Activated CD4-positive, CD25-positive, alpha-beta regulatory T cell treated with anti-CD3 and anti-CD28 coated beads, Interleukin-2, amount 50 U/mL, for 72 hours (primary cell): ENCODE measurements around the gene HEXA.

Experiments
- DNase-seq: peaks from one replicate; pipeline ENCODE4 v3.0.0; 2021

Gene HEXA

DNA sequence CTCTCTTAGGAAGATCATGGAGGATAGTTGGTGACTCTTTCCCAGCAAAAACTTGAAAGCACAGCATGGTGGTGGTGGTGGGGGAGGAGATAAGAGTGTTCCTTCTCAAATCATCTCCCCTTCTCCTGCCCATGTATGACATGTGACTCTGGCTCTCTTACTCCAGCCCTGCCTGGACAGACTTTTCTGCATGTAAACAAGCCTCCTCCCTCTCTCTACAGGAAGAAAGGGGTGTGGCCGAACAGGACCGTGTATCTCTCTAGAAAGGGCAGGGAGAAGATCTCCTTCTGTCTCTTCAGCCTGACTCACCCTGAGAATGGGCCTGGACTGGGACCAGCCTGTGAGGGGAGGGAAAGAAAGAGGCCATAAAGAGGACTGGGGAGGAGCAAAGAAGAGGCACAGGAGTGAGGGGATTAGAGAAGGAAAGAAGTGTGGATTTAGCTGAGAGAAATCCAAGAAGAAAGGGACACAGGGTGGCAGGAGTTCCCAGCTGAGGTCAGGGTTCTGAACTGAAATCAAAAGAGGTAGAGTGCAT is 57.3 kb downstream of the HEXA start:
- no peak for DNase-seq

DNA sequence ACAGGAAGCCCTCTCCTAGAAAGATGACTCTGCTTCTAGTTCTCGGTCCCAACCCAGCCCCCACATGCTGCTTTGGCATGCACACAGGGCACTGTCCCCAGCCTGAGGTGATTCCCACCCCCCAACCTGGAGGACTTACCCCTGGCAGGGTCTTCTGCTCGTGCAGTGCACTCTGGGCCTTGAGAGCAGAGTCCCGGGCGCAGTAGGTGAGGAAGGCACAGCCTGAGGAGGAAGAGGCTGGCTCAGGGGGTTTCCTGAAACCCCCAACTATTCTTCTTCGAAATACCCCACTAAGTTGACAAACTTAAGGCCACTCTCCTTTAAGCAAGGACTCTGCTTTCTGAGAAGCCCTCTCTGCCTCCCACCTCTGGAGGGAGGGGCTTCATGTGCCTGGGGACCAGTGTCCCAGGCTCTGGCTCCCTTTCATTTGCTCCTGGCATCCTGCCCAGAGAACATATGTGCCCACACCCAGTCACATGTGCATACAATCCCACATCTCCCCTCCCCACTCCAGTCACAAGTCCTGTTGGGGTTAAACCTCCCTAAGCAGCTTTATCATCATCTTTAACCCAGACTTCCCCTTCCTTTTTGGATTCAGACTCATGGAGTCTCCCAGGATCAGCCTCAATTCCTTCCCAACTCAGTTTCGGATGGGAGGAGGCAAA is 60.0 kb downstream of the HEXA start:
- DNase-seq = no peak

GRCh38 chr15:72313881-72314280 is 61.9 kb downstream of the HEXA start:
- DNase-seq = no peak

- DNase-seq = no peak
Measured at GRCh38 chr15:72313448-72313840, 62.4 kb downstream of the HEXA start.

GRCh38 chr15:72312605-72313447 is 63.0 kb downstream of the HEXA start:
- DNase-seq = peak; percentile 57

DNA sequence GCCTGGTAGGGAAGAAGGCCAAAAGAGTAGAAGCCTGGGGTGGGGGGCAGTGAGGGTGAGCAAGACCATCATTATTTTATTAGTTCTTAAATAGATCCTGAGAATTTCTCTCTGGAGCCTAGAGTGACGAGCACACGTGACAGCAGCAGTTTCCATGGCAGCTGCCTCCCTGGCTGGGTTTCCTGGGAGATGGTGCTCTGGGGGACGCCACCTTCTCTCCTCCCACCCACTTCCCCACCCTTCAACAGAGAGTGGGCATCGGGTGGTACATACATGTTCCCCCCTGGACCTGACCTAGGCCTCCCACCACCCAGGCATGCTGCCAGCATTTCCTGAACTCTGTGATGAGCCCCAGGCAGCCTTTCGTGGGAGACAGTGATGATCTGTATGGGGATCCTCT is 68.8 kb downstream of the HEXA start:
- DNase-seq = no peak

DNA sequence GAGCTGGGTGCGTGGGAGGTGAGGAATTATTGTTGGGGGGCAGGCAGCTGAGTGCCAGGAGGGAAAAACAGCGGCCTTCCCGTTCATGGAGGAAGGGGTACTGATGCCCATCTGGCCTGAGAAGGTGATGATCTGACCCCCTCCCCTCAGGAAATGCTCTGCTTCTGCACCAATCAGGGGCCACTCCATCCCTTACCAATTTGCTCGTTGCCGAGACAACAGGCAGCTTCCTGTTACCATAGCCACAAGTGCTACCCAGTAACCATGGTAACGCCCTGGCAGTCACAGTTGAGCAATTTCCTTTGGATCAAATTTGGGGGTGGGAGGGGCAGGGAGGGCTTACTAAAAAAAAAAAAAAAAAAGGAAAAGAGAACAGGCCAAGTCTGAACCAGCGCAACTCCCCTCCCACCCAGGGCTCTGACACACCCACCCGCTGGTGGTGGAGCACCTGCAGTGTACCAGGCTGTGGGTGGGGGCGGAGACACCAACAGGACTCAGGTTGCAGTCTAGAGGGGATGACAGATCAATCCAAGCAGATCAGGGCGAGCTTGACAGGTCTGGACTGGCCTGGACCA is 69.5 kb downstream of the HEXA start:
- no peak for DNase-seq

DNA sequence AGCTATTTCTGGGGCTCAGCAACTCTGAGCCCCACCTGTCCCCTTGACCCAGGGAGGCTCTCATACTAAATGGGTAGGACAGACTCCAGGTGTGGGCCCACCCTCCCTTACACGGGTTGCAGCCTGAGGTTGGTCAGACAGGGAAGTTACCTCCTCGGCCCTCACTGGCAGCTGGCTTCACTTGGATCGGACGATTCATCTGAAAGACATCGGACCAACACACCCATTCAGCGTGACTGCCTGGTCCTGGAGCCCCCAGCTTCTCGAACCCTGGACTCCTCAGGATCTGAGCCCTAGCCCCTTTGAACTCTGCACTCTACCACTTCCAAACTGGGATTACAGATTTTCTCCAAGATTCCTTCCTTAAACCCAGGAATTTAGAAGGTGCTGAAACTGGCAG is 71.2 kb downstream of the HEXA start:
- DNase-seq = no peak

DNA sequence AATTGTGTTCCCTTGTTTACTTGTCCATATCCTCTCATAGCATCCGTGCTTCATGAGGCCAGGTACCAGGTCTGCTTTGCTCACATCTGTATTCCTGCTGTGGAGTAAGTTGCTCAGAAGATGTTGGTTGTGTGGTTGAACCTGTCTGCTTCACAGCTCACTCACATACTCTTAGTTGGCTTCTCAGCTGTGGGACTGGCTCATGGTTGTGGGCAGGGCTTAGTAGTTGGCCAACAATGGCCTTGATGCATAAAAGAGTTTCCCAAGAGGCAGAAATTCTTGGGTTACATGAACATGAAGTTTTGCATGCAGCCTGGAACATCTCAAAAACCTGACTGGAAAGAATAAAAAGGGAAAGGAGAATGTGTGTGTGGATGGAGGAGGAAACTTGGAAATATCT is 72.9 kb downstream of the HEXA start:
- DNase-seq = no peak
